Chondrocyte (in vitro differentiated cells): ENCODE measurements around the gene PDZD4. TPM values are rescaled to one million over a fixed set of nuclear protein-coding genes. Genes with fewer than 3 reads are reported as not detected.

Experiments used
- DNase-seq: peaks from one replicate; pipeline ENCODE4 v3.0.0; 2021; ENCODE audit warnings: mixed read lengths, low spot score
- H3K27ac Mint-ChIP-seq: one replicate; pipeline ENCODE4 v1.8.0; 2021; ENCODE audit warnings: mild to moderate bottlenecking, moderate library complexity, mixed read lengths; ENCODE audit not compliant: unreplicated experiment
- H3K27me3 Mint-ChIP-seq: 2 replicates; pipeline ENCODE4 v1.8.0; 2021; ENCODE audit warnings: low read depth, mixed read lengths
- H3K36me3 Mint-ChIP-seq: 2 replicates; pipeline ENCODE4 v1.8.0; 2021; ENCODE audit warnings: low read depth, mixed read lengths
- H3K4me1 Mint-ChIP-seq: 2 replicates; pipeline ENCODE4 v1.8.0; 2021; ENCODE audit warnings: low read depth, mild to moderate bottlenecking, mixed read lengths
- H3K4me3 Mint-ChIP-seq: one replicate; pipeline ENCODE4 v1.8.0; 2021; ENCODE audit warnings: mild to moderate bottlenecking, moderate library complexity, mixed read lengths; ENCODE audit not compliant: unreplicated experiment
- H3K9me3 Mint-ChIP-seq: 2 replicates; pipeline ENCODE4 v1.8.0; 2021; ENCODE audit warnings: low read depth, mixed read lengths
- total RNA-seq: library from RNA; stranded (reverse); gene quantifications from 3 replicates; pipeline ENCODE4 v1.2.1, GENCODE V29; 2021
- TF ChIP-seq, protein P1 (sequence below): fragments of 200-600 bp; sonication (generic); IDR thresholded peaks from 2 replicates; pipeline ENCODE4 v1.5.0; 2021; ENCODE audit warnings: antibody characterized with exemption, mild to moderate bottlenecking, moderate library complexity

PDZD4 gene
- total RNA-seq, 1 donor from 2014 or later = 24.8 TPM

DNA sequence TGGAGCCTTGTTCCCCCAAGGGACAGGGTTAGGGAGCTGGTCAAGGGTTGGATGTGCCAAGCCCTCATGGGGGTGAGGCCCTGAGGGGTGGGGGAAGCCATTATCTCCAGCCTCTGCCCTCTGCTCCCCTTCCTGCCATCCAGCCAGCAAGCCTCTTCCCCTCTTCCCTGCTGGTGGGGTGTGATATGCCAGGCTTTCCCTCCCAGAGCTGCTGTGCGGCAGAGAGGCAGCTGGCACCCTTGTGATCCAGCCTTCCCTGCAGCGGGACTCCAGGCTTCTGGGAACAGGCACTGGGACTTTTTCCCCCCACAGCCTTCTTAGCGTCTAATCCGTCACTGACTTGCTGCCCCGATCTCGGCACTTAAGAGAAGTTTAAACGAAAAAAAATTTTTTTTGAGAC, 29.6 kb downstream of the PDZD4 start:
- H3K4me1 Mint-ChIP-seq = peaks cover 8% of the 10 kb centered on the region
- TF ChIP-seq, protein P1, sequence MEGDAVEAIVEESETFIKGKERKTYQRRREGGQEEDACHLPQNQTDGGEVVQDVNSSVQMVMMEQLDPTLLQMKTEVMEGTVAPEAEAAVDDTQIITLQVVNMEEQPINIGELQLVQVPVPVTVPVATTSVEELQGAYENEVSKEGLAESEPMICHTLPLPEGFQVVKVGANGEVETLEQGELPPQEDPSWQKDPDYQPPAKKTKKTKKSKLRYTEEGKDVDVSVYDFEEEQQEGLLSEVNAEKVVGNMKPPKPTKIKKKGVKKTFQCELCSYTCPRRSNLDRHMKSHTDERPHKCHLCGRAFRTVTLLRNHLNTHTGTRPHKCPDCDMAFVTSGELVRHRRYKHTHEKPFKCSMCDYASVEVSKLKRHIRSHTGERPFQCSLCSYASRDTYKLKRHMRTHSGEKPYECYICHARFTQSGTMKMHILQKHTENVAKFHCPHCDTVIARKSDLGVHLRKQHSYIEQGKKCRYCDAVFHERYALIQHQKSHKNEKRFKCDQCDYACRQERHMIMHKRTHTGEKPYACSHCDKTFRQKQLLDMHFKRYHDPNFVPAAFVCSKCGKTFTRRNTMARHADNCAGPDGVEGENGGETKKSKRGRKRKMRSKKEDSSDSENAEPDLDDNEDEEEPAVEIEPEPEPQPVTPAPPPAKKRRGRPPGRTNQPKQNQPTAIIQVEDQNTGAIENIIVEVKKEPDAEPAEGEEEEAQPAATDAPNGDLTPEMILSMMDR = no peak
- no peak overlapping the region for H3K4me3 Mint-ChIP-seq
- no peaks in the 10 kb centered on the region for H3K27me3 Mint-ChIP-seq
- H3K27ac Mint-ChIP-seq = no peak overlapping the region
- no peak for DNase-seq
- peaks cover 2% of the 10 kb centered on the region for H3K9me3 Mint-ChIP-seq
- no peaks in the 10 kb centered on the region for H3K36me3 Mint-ChIP-seq

DNA sequence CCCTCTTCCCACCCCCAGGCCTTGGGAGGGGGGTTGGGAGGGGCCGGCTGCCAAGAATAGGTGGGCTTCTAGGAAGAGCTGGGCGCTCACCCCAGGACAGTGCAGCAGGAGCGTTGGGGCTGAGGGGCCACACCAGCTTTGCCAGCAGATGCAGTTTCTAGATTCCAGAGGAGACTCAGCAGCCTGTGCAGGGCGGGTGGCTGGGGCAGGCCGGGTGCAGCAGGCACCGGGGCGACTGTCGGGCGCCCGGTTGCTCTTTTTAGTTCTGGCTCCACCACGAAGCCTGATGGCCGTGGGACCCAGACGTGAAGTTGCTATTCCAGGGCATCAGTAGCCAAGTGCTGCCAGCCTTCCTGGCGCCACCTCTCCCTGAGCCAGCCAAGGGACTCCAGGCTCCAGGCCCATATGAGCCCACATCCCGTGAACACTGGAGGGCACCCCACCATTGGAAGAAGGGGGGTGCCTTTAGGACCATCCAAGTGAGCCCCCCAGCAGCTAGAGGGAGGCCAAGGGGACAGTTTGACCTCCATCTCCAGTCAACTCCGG, 30.1 kb downstream of the PDZD4 start:
- H3K27me3 Mint-ChIP-seq = no peaks in the 10 kb centered on the region
- DNase-seq = no peak
- TF ChIP-seq, protein P1 = no peak
- no peak overlapping the region for H3K4me3 Mint-ChIP-seq
- H3K27ac Mint-ChIP-seq = no peak overlapping the region
- peaks cover 10% of the 10 kb centered on the region for H3K4me1 Mint-ChIP-seq
- H3K9me3 Mint-ChIP-seq = peaks cover 2% of the 10 kb centered on the region
- no peaks in the 10 kb centered on the region for H3K36me3 Mint-ChIP-seq

DNA sequence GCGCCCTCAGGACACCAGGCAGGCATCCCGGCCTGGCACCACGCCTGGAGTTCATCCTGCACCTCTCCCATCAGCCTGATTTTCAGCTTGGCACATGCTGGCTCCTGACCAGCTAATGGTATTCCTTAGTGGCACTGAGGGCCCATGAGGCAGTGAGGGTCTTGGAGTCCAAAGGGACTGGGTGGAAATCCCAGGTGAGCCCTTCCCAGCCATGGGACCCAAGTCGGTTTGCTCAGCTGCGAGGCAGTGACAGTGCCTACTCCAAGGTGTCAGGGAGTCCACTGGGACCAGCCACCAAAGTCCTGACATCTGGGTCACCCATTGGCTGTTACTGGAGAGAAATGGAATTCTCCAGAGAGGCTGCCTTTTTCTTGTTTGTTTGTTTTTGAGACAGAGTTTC, 31.0 kb downstream of the PDZD4 start:
- Mint-ChIP-seq H3K27ac (no peak overlapping the region), H3K4me1 (peaks cover 10% of the 10 kb centered on the region), H3K9me3 (peaks cover 2% of the 10 kb centered on the region), H3K27me3 (no peaks in the 10 kb centered on the region), H3K4me3 (no peak overlapping the region), H3K36me3 (no peaks in the 10 kb centered on the region)
- no peak for DNase-seq
- TF ChIP-seq, protein P1 = no peak

DNA sequence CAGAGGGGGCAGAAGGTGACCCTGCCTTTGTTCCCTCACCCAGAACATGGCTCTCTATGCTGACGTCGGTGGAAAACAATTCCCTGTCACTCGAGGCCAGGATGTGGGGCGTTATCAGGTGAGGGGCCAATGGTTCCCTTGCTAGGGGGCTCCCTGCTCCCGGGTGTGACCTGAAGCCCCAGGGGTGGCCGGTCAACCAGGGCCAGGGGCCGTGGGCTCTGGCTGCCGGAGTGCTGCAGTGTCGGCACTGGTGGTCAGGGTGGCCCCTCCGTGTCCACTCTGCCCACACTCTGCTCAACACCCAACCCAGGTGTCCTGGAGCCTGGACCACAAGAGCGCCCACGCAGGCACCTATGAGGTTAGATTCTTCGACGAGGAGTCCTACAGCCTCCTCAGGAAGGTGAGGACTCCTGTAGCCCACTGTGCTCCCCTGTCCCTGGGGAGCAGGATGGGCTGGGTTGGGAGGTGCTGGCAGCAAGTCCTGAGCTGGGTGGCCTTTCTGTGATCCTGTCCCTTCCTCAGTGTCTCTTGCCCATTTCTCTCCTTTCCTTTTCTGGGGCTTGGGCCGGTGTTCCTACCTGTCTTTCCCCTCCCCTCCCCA, 32.8 kb downstream of the PDZD4 start:
- Mint-ChIP-seq H3K27ac (no peak overlapping the region), H3K9me3 (peaks cover 7% of the 10 kb centered on the region), H3K4me1 (peaks cover 17% of the 10 kb centered on the region), H3K27me3 (no peaks in the 10 kb centered on the region), H3K36me3 (no peaks in the 10 kb centered on the region), H3K4me3 (no peak overlapping the region)
- TF ChIP-seq, protein P1 = no peak
- DNase-seq = no peak

DNA sequence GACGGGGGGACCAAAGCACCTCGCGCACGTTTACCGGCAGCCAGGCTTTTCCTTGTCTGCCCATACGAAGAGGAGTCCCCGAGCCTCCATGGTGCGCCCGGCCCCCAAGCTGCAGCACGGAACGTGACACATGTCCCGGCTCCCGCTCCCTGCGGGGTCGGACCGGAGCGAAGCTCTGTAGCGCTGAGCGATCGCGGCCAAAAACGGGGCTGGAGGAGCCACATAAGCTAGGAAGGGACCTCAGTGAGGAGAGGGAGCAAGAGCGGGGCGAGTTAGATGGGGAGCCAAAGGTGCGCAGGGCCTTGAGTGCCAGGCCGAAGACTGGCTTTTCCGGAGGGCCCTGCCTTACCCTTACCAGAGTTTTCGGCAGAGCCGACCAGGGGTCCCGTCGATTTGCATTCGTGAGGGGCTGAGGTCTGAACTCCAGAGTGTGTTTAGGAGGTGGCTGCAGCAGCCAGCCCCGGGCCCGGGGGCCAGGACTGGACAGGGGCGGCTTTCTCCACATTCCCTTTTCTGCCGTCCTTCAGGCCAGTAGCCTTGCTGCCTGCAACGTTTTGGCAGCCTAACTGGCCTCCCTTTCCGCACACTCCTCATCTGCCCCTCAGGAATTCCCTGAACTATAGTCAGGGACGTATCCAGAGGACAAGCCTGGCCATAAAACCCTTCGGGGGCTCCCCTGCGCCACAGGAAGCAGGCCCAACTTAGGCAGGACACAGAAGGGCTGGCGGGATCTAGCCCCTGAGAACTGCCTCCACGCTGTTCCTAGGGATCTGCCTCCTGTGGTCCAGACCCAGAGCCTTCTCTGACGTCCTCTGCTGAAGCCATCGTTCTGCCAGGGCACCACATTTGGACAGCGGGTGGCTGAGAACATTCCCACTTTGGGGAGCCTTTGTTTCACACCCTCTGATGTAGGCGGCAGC, 35.2 kb downstream of the PDZD4 start:
- Mint-ChIP-seq H3K27ac (peak overlapping the region; percentile 91), H3K4me3 (peak overlapping the region; percentile 95), H3K4me1 (peaks cover 17% of the 10 kb centered on the region), H3K9me3 (peaks cover 7% of the 10 kb centered on the region), H3K27me3 (no peaks in the 10 kb centered on the region), H3K36me3 (no peaks in the 10 kb centered on the region)
- no peak for DNase-seq
- TF ChIP-seq, protein P1 = no peak
